ENCODE data around the gene SMOC1. TPM values are rescaled to one million over a fixed set of nuclear protein-coding genes. Genes with fewer than 3 reads are reported as not detected.

Gene SMOC1
- total and polyA plus RNA-seq, 8 donors: 1.2 to 3.3 (median 2.1) TPM; not detected in 2

- 39 to 62% (median 60%) methylated on average over 4 to 6 of the region's 6 CpGs for WGBS, 5 donors
Observed at GRCh38 chr14:69982220-69982839, 103.1 kb downstream of the SMOC1 start.

GRCh38 chr14:69982886-69983285 lies 103.7 kb downstream of the SMOC1 start:
- Histone ChIP-seq H3K27ac (no peak overlapping the region), H3K4me1 (peaks cover 0 to 12% (median 4%) of the 10 kb centered on the region in 4 donors), H3K27me3 (peaks cover 0 to 6% (median 0%) of the 10 kb centered on the region in 3 donors), H3K4me3 (no peak overlapping the region), H3K9me3 (no peaks in the 10 kb centered on the region), H3K36me3 (no peaks in the 10 kb centered on the region)
- intact Hi-C loops (cut with DNase I; ENCODE audit: low total_unique reads): no loop called here
- DNase-seq: peak in 1 of 2 donors; percentile 54
- TF ChIP-seq CTCF (IDR thresholded peaks at IDR 0.05): no peak
- no peak for TF ChIP-seq EP300 (IDR thresholded peaks at IDR 0.05)
- TF ChIP-seq POLR2A (IDR thresholded peaks at IDR 0.05): no peak
- no peak for TF ChIP-seq POLR2AphosphoS5 (IDR thresholded peaks at IDR 0.05)
- 66 to 81% (median 74%) methylated on average over 7 of the region's 7 CpGs for WGBS, 5 donors

More at GRCh38 chr14:69982220-69982839, 103.1 kb downstream of the SMOC1 start:
- H3K4me1 ChIP-seq: peaks cover 0 to 12% (median 4%) of the 10 kb centered on the region in 4 donors
- no peak overlapping the region for H3K4me3 ChIP-seq
- H3K27ac ChIP-seq: no peak overlapping the region
- no peaks in the 10 kb centered on the region for H3K36me3 ChIP-seq
- peak in 1 of 2 donors; percentile 26 for DNase-seq
- H3K27me3 ChIP-seq: peaks cover 0 to 6% (median 0%) of the 10 kb centered on the region in 3 donors
- TF ChIP-seq EP300 (IDR thresholded peaks at IDR 0.05): no peak
- TF ChIP-seq POLR2A (IDR thresholded peaks at IDR 0.05): no peak
- TF ChIP-seq CTCF (IDR thresholded peaks at IDR 0.05): no peak
- no peak for TF ChIP-seq POLR2AphosphoS5 (IDR thresholded peaks at IDR 0.05)
- intact Hi-C loops (cut with DNase I; ENCODE audit: low total_unique reads): no loop called here
- no peaks in the 10 kb centered on the region for H3K9me3 ChIP-seq

DNA sequence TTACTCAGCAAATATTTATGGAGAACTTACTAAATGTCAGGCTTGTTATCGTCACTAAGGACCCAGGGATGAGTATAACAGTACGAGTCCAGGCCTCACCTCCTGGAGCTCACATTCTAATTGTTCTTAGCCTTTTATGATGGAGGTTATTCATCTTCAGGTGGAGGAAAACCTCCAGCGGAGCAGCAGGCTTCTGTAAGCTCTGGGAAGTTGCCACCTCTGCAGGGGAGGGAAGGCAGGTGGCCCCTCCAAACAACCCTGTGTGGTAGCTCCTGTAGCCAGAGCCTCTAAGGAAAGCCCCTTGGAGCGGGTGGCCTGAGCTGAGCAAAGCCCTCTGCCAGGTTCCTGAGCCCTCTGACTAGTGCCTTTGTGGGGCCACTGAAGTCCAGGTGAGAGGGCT lies 104.1 kb downstream of the SMOC1 start:
- 76 to 88% (median 84%) methylated on average over 3 to 4 of the region's 4 CpGs for WGBS, 5 donors
- no peak overlapping the region for H3K4me3 ChIP-seq
- DNase-seq: no peak
- H3K9me3 ChIP-seq: no peaks in the 10 kb centered on the region
- TF ChIP-seq EP300 (IDR thresholded peaks at IDR 0.05): no peak
- TF ChIP-seq CTCF (IDR thresholded peaks at IDR 0.05): no peak
- no peak for TF ChIP-seq POLR2AphosphoS5 (IDR thresholded peaks at IDR 0.05)
- TF ChIP-seq POLR2A (IDR thresholded peaks at IDR 0.05): no peak
- H3K27me3 ChIP-seq: peaks cover 0 to 6% (median 0%) of the 10 kb centered on the region in 3 donors
- no peaks in the 10 kb centered on the region for H3K36me3 ChIP-seq
- H3K4me1 ChIP-seq: peaks cover 0 to 12% (median 4%) of the 10 kb centered on the region in 4 donors
- no peak overlapping the region for H3K27ac ChIP-seq
- intact Hi-C loops (cut with DNase I; ENCODE audit: low total_unique reads): no loop called here

DNA sequence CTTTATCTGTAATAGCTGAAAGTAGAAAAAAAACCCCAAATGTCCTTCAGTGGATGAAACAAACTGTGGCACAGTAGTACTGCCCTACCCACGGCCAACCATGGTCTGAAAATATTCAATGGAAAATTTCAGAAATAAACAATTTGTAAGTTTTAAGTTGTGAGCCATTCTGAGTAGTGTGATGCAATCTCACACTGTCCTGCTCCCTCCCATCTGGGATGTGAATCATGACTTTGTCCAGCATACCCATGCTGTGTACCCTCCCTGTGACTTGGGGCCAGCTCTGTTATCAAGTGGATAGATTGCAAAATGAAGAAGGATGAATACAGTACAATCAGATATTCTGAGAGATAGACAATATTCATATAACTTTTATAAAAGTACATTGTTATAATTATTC lies 106.2 kb downstream of the SMOC1 start:
- no peak for TF ChIP-seq POLR2A (IDR thresholded peaks at IDR 0.05)
- peak in 1 of 3 donors; percentile 3 for TF ChIP-seq POLR2AphosphoS5 (IDR thresholded peaks at IDR 0.05)
- H3K27ac ChIP-seq: no peak overlapping the region
- WGBS, 5 donors: 40 to 73% (median 69%) methylated on average over 1 of the region's 1 CpG
- no peak for DNase-seq
- H3K36me3 ChIP-seq: no peaks in the 10 kb centered on the region
- intact Hi-C loops (cut with DNase I; ENCODE audit: low total_unique reads): no loop called here
- peaks cover 0 to 12% (median 4%) of the 10 kb centered on the region in 4 donors for H3K4me1 ChIP-seq
- H3K27me3 ChIP-seq: peaks cover 0 to 6% (median 0%) of the 10 kb centered on the region in 3 donors
- H3K4me3 ChIP-seq: no peak overlapping the region
- H3K9me3 ChIP-seq: no peaks in the 10 kb centered on the region

GRCh38 chr14:69986336-69986735 lies 107.1 kb downstream of the SMOC1 start:
- no peak for DNase-seq
- peaks cover 0 to 5% (median 0%) of the 10 kb centered on the region in 3 donors for H3K27me3 ChIP-seq
- H3K4me1 ChIP-seq: peaks cover 0 to 9% (median 4%) of the 10 kb centered on the region in 4 donors
- H3K36me3 ChIP-seq: no peaks in the 10 kb centered on the region
- no peak for TF ChIP-seq CTCF (IDR thresholded peaks at IDR 0.05)
- no peak for TF ChIP-seq POLR2AphosphoS5 (IDR thresholded peaks at IDR 0.05)
- no peak for TF ChIP-seq POLR2A (IDR thresholded peaks at IDR 0.05)
- TF ChIP-seq EP300 (IDR thresholded peaks at IDR 0.05): no peak
- intact Hi-C loops (cut with DNase I; ENCODE audit: low total_unique reads): no loop called here
- no peak overlapping the region for H3K27ac ChIP-seq
- no peak overlapping the region for H3K4me3 ChIP-seq
- H3K9me3 ChIP-seq: no peaks in the 10 kb centered on the region
- WGBS, 5 donors: 66 to 87% (median 78%) methylated on average over 7 of the region's 7 CpGs

All from stomach (tissue), 9 donors.